HepG2 (cell line): ENCODE data around the gene SAMD4A. TPM values are rescaled to one million over a fixed set of nuclear protein-coding genes. Genes with fewer than 3 reads are reported as not detected.

Source experiments
- AGO2 ChIP-seq: fragments of 200-400 bp; formaldehyde crosslinking; optimal IDR thresholded peaks from 2 replicates; pipeline ENCODE3; 2017; ENCODE audit warnings: mild to moderate bottlenecking, low read depth, low read length, moderate library complexity
- ATF7 ChIP-seq, 2 experiments: fragments of 450-650 bp in 1 of 2; sonication (generic) in 1 of 2; formaldehyde crosslinking in 1 of 2; IDR thresholded peaks; 2 replicates each; pipeline versions ENCODE4 v1.4.0 to v1.6.1; 2016 to 2020; ENCODE audit warnings: antibody characterized with exemption in 1 of 2, mild to moderate bottlenecking in 1 of 2, missing genetic modification reagents in 1 of 2
- CBFB ChIP-seq: sonication (generic); formaldehyde crosslinking; IDR thresholded peaks from 2 replicates; pipeline ENCODE4 v1.4.0; 2020; ENCODE audit warnings: missing genetic modification reagents
- CC2D1A ChIP-seq: sonication (generic); formaldehyde crosslinking; IDR thresholded peaks from 2 replicates; pipeline ENCODE4 v1.8.1; 2023; ENCODE audit warnings: mild to moderate bottlenecking, missing genetic modification reagents
- FIP1L1 ChIP-seq: fragments of 200-400 bp; formaldehyde crosslinking; IDR thresholded peaks from 2 replicates; pipeline ENCODE4 v1.6.1; 2018; ENCODE audit warnings: low read depth, mild to moderate bottlenecking, low read length, moderate library complexity, borderline replicate concordance; ENCODE audit not compliant: insufficient read depth
- FOXC1 ChIP-seq: sonication (generic); formaldehyde crosslinking; IDR thresholded peaks from 2 replicates; pipeline ENCODE4 v1.8.0; 2022; ENCODE audit warnings: mild to moderate bottlenecking, missing genetic modification reagents, borderline replicate concordance
- FOXM1 ChIP-seq: sonication (generic); formaldehyde crosslinking; IDR thresholded peaks from 2 replicates; pipeline ENCODE4 v1.5.0; 2020; ENCODE audit warnings: missing genetic modification reagents
- HMG20B ChIP-seq: conservative IDR thresholded peaks from 2 replicates; pipeline ENCODE4 v1.6.1; 2016; ENCODE audit warnings: missing genetic modification reagents, missing compliant biosample characterization
- HNRNPH1 ChIP-seq: fragments of 200-400 bp; formaldehyde crosslinking; optimal IDR thresholded peaks from 2 replicates; pipeline ENCODE3; 2017; ENCODE audit warnings: mild to moderate bottlenecking, low read depth, low read length
- HOXA5 ChIP-seq: sonication (generic); formaldehyde crosslinking; IDR thresholded peaks from 2 replicates; pipeline ENCODE4 v1.4.0; 2020; ENCODE audit warnings: missing genetic modification reagents
- MEF2D ChIP-seq: sonication (generic); formaldehyde crosslinking; IDR thresholded peaks from 2 replicates; pipeline ENCODE4 v1.5.1; 2020; ENCODE audit warnings: mild to moderate bottlenecking, missing genetic modification reagents
- MLX ChIP-seq: IDR thresholded peaks from 2 replicates; pipeline ENCODE4 v1.6.1; 2016
- MTA3 ChIP-seq: sonication (generic); formaldehyde crosslinking; IDR thresholded peaks from 2 replicates; pipeline ENCODE4 v1.4.0; 2020; ENCODE audit warnings: missing genetic modification reagents
- NRL ChIP-seq: sonication (generic); formaldehyde crosslinking; IDR thresholded peaks from 2 replicates; pipeline ENCODE4 v1.5.0; 2020; ENCODE audit warnings: missing genetic modification reagents, mild to moderate bottlenecking, moderate library complexity, borderline replicate concordance
- SNRNP70 ChIP-seq: fragments of 200-400 bp; formaldehyde crosslinking; IDR thresholded peaks from 2 replicates; pipeline ENCODE4 v1.6.1; 2017; ENCODE audit warnings: mild to moderate bottlenecking, low read depth, low read length, moderate library complexity
- TCF7L2 ChIP-seq: IDR thresholded peaks from 2 replicates; pipeline ENCODE4 v1.6.1; 2011; ENCODE audit warnings: mild to moderate bottlenecking, low read depth, low read length, moderate library complexity
- ZBTB14 ChIP-seq: sonication (generic); formaldehyde crosslinking; IDR thresholded peaks from 2 replicates; pipeline ENCODE4 v1.4.0; 2020; ENCODE audit warnings: missing genetic modification reagents
- ZIK1 ChIP-seq: sonication (generic); formaldehyde crosslinking; IDR thresholded peaks from 2 replicates; pipeline ENCODE4 v1.5.0; 2020; ENCODE audit warnings: mild to moderate bottlenecking, low read depth, missing genetic modification reagents, borderline replicate concordance
- ZNF333 ChIP-seq: sonication (generic); formaldehyde crosslinking; IDR thresholded peaks from 2 replicates; pipeline ENCODE4 v1.4.0; 2020; ENCODE audit warnings: mild to moderate bottlenecking, missing genetic modification reagents, borderline replicate concordance
- ZNF512 ChIP-seq: sonication (generic); formaldehyde crosslinking; IDR thresholded peaks from 2 replicates; pipeline ENCODE4 v1.4.0; 2020; ENCODE audit warnings: mild to moderate bottlenecking, missing genetic modification reagents
- ZNF569 ChIP-seq: sonication (generic); formaldehyde crosslinking; IDR thresholded peaks from 2 replicates; pipeline ENCODE4 v1.5.0; 2020; ENCODE audit warnings: mild to moderate bottlenecking, missing genetic modification reagents, moderate library complexity, borderline replicate concordance
- ZNF598 ChIP-seq: sonication (generic); formaldehyde crosslinking; IDR thresholded peaks from 2 replicates; pipeline ENCODE4 v1.5.1; 2020; ENCODE audit warnings: mild to moderate bottlenecking, missing genetic modification reagents, borderline replicate concordance
- polyA plus RNA-seq, 8 experiments: library from polyadenylated mRNA; depleted of rRNA in 3 of 8; stranded (reverse) in 7 of 8; unstranded in 1 of 8; fragments of >200 nt; fragmentation: Illumina TruSeq in 4 of 8; extraction: Trizol in 4 of 8; gene quantifications; 2 replicates each; pipeline versions ENCODE4 v1.2.1 to v1.2.3, GENCODE V29; 2011 to 2016; ENCODE audit warnings: low read depth in 4 of 8, missing spikeins in 1 of 8, mixed read lengths in 1 of 8; ENCODE audit not compliant: insufficient read depth in 1 of 8
- total RNA-seq, 5 experiments: library from RNA; depleted of rRNA; stranded (reverse); fragments of >200 nt; fragmentation: Illumina TruSeq; extraction: Trizol; gene quantifications; 2 replicates each; pipeline ENCODE4 v1.2.3, GENCODE V29; 2016; ENCODE audit warnings: low read depth in 1 of 5
- TF ChIP-seq, protein P1 (sequence below): IDR thresholded peaks from 2 replicates; pipeline ENCODE4 v1.6.1; 2012; ENCODE audit warnings: low read length, improper control_type of control experiment
- TF ChIP-seq, protein P2 (sequence below): sonication (generic); formaldehyde crosslinking; IDR thresholded peaks from 2 replicates; pipeline ENCODE4 v1.4.0; 2020; ENCODE audit warnings: mild to moderate bottlenecking, missing genetic modification reagents

The SAMD4A gene
- total and polyA plus RNA-seq, 2 of the 13 experiments (the other 11 are each of a cell fraction or from before 2014, with no cell fraction given): 11.8 to 13.0 TPM

- no peak for TF ChIP-seq CBFB (CRISPR knock-in tag)
- TF ChIP-seq ZNF598: no peak
- TF ChIP-seq, protein P1, sequence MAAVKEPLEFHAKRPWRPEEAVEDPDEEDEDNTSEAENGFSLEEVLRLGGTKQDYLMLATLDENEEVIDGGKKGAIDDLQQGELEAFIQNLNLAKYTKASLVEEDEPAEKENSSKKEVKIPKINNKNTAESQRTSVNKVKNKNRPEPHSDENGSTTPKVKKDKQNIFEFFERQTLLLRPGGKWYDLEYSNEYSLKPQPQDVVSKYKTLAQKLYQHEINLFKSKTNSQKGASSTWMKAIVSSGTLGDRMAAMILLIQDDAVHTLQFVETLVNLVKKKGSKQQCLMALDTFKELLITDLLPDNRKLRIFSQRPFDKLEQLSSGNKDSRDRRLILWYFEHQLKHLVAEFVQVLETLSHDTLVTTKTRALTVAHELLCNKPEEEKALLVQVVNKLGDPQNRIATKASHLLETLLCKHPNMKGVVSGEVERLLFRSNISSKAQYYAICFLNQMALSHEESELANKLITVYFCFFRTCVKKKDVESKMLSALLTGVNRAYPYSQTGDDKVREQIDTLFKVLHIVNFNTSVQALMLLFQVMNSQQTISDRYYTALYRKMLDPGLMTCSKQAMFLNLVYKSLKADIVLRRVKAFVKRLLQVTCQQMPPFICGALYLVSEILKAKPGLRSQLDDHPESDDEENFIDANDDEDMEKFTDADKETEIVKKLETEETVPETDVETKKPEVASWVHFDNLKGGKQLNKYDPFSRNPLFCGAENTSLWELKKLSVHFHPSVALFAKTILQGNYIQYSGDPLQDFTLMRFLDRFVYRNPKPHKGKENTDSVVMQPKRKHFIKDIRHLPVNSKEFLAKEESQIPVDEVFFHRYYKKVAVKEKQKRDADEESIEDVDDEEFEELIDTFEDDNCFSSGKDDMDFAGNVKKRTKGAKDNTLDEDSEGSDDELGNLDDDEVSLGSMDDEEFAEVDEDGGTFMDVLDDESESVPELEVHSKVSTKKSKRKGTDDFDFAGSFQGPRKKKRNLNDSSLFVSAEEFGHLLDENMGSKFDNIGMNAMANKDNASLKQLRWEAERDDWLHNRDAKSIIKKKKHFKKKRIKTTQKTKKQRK: no peak
- TF ChIP-seq, protein P2, sequence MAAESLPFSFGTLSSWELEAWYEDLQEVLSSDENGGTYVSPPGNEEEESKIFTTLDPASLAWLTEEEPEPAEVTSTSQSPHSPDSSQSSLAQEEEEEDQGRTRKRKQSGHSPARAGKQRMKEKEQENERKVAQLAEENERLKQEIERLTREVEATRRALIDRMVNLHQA (CRISPR knock-in tag): no peak
- TF ChIP-seq HMG20B: peak; percentile 48; the same call in 1 of the 2 replicates
- no peak for TF ChIP-seq SNRNP70
- TF ChIP-seq CC2D1A (CRISPR knock-in tag): no peak
- TF ChIP-seq MTA3 (CRISPR knock-in tag): no peak
- no peak for TF ChIP-seq AGO2
- TF ChIP-seq ATF7 (IDR thresholded peaks at IDR 0.05): peak; percentile 78
- peak; percentile 61; the same call in 1 of the 2 replicates for TF ChIP-seq ATF7 (CRISPR knock-in tag; IDR thresholded peaks at IDR 0.05)
- TF ChIP-seq ZNF569 (CRISPR knock-in tag): no peak
- TF ChIP-seq HOXA5 (CRISPR knock-in tag): no peak
- no peak for TF ChIP-seq TCF7L2
- TF ChIP-seq FOXM1: no peak
- no peak for TF ChIP-seq MEF2D (CRISPR knock-in tag)
- no peak for TF ChIP-seq ZBTB14 (CRISPR knock-in tag)
- no peak for TF ChIP-seq FOXC1 (CRISPR knock-in tag)
- TF ChIP-seq ZIK1: peak; percentile 34; the same call in 1 of the 2 replicates
- no peak for TF ChIP-seq HNRNPH1
- TF ChIP-seq MLX (CRISPR knock-in tag): no peak
- no peak for TF ChIP-seq ZNF512 (CRISPR knock-in tag)
- TF ChIP-seq FIP1L1: no peak
- no peak for TF ChIP-seq ZNF333
- TF ChIP-seq NRL (CRISPR knock-in tag): no peak
Observed at GRCh38 chr14:54556535-54556934, 10.4 kb upstream of the SAMD4A start (continued).
